Caki2 (cell line): ENCODE measurements around the gene SCNN1B. TPM values are rescaled to one million over a fixed set of nuclear protein-coding genes. Genes with fewer than 3 reads are reported as not detected.
"Not testable (repeated sequence)": the region's sequence is repeated elsewhere in the genome, so short reads cannot be mapped to it uniquely, and the experiment has no call there.

Experiments used
- DNase-seq: peaks from one replicate; pipeline ENCODE4 v3.0.0-alpha.2; 2015; ENCODE audit warnings: low read depth
- in situ Hi-C: cut with HindIII; loops from 2 replicates; pipeline ENCODE4 v1.10.0; 2016; ENCODE audit warnings: low sequenced_read_pairs, low pct_unique_long_range_greater_than_20kb, mixed read lengths
- total RNA-seq: library from RNA; depleted of rRNA; stranded (reverse); fragments of >200 nt; shearing (Covaris generic); gene quantifications from 2 replicates; pipeline ENCODE4 v1.2.3, GENCODE V29; 2014; ENCODE audit warnings: low replicate concordance

SCNN1B gene
- total RNA-seq, 1 experiment from 2014 or later: not detected

GRCh38 chr16:23337836-23338550, 35.9 kb downstream of the SCNN1B start:
- in situ Hi-C loops: no loop called here
- no peak for DNase-seq

GRCh38 chr16:23339787-23340186, 37.7 kb downstream of the SCNN1B start:
- in situ Hi-C loops: no loop called here

GRCh38 chr16:23342083-23342640, 40.1 kb downstream of the SCNN1B start:
- DNase-seq: no peak
- in situ Hi-C loops: no loop called here

More at GRCh38 chr16:23339787-23340186, 37.7 kb downstream of the SCNN1B start:
- no peak for DNase-seq

DNA sequence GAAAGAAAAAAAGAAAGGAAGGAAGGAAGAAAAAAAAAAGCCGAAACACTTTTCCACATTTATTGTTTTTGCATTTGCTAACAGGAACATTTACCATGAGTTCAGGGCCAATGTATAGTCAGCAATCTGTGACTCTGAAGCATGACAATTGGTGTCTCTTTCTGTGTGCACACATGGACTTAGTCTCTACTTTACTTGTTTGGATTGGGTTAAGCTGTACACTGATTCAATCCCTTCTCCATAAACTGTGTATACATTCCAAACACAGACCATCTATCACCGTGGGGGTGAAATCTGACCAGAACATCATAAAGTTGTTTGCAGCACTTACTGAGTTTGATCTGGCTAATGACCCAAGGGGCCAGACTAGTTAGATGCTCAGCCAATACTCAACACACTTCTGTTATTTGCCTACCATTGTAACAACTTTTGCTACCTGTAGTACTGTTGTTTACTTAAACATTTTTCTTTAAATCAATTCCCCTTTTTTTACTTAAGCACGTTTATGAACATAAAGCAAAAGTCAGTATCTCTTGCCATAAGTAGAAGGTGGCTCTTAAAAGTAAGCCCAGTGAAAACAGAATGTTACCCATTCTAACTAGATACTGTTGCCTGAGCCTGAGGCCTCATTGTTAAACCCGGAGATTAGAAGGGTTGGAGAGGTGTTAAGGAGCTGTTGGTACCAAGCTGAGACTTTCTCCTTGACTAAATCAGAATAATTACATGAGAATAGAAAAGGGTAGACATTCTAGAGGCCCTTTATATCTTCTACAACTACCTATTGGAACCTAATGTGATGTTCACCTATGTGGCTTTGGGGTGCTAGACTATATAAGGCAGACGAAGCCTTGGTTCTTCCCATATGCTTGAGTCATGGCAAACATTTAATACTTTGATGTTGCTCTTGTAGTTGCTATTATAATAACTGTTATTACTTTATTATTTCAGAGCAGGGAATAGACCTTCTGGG, 41.8 kb downstream of the SCNN1B start:
- no peak for DNase-seq
- in situ Hi-C loops: no loop called here

GRCh38 chr16:23345237-23345636, 43.1 kb downstream of the SCNN1B start:
- DNase-seq: no peak
- in situ Hi-C loops: no loop called here

DNA sequence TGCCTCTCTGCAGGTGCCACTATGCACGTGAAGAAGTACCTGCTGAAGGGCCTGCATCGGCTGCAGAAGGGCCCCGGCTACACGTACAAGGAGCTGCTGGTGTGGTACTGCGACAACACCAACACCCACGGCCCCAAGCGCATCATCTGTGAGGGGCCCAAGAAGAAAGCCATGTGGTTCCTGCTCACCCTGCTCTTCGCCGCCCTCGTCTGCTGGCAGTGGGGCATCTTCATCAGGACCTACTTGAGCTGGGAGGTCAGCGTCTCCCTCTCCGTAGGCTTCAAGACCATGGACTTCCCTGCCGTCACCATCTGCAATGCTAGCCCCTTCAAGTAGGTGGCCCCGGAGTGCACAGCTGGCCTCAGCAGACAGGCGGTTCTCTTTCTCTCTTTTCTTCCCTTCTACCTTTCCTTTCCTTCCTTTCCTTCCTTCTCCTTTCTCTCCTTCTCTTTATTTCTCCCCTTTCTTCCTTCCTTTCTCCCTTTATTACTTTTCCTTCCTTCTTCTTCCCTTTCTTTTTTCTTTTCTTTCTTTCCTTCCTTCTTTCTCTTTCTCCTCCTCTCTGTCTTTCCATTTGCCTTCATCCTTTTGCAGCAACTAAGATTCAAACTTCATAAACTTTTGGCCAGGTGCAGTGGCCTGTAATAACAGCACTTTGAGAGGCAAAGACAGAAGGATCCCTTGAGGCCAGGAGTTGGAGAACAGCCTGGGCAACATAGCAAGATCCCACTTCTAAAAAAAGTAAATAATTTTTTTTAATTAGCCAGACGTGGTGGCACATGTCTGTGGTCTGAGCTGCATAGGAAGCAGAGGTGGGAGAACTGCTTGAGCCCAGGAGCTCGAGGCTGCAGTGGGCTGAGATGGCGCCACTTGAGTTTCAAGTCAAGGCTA, 46.7 kb downstream of the SCNN1B start:
- DNase-seq: no peak
- in situ Hi-C loops: no loop called here

GRCh38 chr16:23351360-23351759, 49.3 kb downstream of the SCNN1B start:
- in situ Hi-C loops: no loop called here
- no peak for DNase-seq

DNA sequence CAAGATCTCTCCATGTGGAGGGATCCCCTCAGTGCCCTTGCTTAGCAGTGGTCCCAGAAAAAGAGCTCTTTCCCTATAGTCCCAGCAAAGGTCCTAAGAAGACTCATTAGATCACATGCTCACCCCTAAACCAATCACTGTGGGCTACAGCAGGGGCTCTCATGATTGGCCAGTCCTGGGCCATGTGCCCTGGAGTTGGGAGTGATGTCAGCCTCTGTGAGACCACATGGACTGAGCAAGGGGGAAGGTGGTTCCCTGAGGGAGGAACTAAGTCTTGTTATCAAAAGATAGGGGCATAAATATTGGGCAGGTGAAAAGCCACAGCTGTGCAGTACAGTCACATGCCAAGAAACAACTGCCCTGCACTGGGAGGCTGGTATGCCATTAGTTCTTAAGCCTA, 51.3 kb downstream of the SCNN1B start:
- in situ Hi-C loops: no loop called here
- DNase-seq: no peak

- no peak for DNase-seq
- in situ Hi-C loops: no loop called here
Measured at GRCh38 chr16:23354246-23354645, 52.1 kb downstream of the SCNN1B start.

DNA sequence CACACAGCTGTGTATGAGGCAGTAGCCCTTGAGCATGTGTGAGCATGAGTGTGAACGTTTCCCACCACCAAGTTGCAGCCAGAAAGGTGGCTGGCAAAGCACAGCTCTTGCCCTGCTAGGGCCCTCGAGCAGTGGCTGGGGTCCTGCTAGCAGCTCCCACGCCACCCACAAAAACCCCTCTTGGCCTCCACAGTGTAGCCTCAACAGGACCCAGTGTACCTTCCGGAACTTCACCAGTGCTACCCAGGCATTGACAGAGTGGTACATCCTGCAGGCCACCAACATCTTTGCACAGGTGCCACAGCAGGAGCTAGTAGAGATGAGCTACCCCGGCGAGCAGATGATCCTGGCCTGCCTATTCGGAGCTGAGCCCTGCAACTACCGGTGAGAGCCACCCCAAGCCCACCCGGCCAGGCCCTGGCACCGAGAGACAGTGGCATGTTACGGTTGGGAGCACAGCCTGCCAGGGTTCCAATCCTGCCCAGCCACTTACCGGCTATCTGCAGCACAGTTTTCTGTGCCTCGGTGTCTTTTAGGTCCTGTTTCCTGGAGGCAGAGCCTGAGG, 53.1 kb downstream of the SCNN1B start:
- DNase-seq: no peak
- in situ Hi-C loops: no loop called here

- in situ Hi-C loops: no loop called here
Measured at GRCh38 chr16:23356941-23357340, 54.8 kb downstream of the SCNN1B start.

GRCh38 chr16:23357761-23358290, 55.7 kb downstream of the SCNN1B start:
- in situ Hi-C loops: no loop called here

More at GRCh38 chr16:23356941-23357340, 54.8 kb downstream of the SCNN1B start:
- DNase-seq: no peak

GRCh38 chr16:23359092-23359760, 57.1 kb downstream of the SCNN1B start:
- in situ Hi-C loops: no loop called here
- peak; percentile 30 for DNase-seq

More at GRCh38 chr16:23357761-23358290, 55.7 kb downstream of the SCNN1B start:
- no peak for DNase-seq

DNA sequence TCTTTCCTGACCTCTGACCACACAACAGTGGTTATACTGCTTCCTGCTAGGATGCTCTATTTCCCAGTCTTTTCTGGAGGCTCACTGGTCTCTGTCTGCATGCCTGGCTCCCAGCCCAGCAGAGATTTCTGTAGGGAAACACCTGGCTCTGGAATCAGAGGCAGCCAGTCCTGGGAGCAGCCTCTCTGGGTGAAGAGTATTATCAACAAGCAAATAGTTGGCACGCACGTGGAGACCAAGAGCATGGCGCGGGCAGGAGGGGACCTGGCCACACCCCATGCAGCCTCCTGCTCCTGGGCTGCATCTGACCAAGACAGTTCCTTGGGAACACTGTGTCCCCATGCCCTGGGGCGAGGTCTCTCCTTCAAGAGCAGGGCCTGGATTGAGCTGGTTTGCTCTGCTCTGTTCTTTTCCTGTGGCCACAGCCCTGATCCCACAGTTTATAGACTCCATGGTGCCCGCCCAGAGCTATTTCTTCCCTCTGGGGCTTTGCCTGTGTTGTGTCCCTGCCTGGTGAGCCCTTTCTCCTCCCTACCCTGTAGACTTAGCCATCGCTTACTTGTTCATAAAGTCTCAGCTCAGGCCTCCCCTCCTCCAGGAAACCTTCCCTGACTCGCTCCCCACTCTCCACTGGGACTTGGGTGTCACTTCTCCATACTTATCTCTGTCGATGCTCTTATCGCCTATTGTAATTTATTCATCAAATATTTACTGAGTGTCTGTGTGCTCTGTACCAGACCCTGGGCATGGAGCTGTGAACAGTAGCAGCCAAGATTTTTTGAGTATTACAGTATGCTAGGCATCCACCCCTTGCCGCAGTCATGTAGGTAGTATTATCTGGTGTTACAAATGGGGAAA, 60.6 kb downstream of the SCNN1B start:
- DNase-seq: peak; percentile 58
- in situ Hi-C loops: no loop called here

DNA sequence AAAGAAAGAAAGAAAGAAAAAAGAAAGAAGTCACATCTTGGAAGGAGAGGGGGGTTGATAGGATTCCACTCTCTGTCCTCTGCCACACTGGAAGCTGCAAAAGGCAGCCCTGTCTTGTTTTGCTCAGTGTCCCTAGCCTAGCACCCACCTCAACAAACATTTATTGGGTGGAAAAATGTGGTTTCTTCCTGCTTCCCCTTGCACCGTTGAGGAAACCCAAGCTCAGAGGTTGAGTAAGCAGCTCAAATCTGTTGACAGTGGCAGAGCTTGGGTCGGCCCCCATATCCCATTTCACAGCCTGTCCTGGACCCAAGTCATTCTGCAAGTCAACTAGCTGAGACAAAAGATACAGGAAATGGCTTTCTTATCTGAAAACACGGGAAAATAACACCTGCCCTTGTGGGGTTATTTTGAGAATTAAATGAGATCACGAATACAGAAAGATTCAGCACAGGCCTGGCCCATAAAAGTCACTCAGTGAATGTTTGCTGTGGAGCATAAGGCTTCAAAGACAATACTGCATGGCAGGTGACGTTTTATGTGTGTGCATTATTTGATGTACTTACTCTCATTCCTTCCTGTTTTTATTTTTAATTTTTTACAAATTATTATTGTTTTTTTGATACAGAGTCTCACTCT, 63.6 kb downstream of the SCNN1B start:
- DNase-seq: no peak
- in situ Hi-C loops: no loop called here

DNA sequence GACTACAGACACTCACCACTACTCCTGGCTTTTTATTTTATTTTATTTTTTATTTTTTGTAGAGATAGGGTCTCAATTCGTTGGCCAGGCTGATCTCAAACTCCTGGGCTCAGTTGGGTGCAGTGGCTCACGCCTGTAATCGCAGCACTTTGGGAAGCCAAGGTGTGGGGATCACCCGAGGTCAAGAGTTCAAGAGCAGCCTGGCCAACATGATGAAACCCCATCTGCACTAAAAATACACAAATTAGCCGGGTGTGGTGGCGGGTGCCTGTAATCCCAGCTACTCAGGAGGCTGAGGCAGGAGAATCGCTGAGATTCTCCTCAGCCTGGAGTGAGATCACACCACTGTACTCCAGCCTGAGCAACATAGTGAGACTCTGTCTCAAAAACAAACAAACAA, 64.2 kb downstream of the SCNN1B start:
- in situ Hi-C loops, DNase-seq: not testable (repeated sequence)
